Tibial nerve (tissue), 4 donors: ENCODE measurements around the gene RDX.
"Not testable (repeated sequence)": the region's sequence is repeated elsewhere in the genome, so short reads cannot be mapped to it uniquely, and the experiment has no call there.

Experiments
- EP300 ChIP-seq, 2 donors: sonication (generic); formaldehyde crosslinking; IDR thresholded peaks; one replicate each; pipeline ENCODE4 v1.6.1; 2017; ENCODE audit warnings: antibody characterized with exemption in 2 of 2, mild to moderate bottlenecking in 1 of 2
- POLR2A ChIP-seq, 2 donors: fragments of 450-650 bp; IDR thresholded peaks; one replicate each; pipeline ENCODE4 v1.6.1; 2017; ENCODE audit warnings: antibody characterized with exemption in 2 of 2, mild to moderate bottlenecking in 2 of 2, moderate library complexity in 2 of 2
- TF ChIP-seq, protein P1 (sequence below), 5 experiments: fragments of 200-600 bp in 3 of 5; fragments of 450-650 bp in 2 of 5; sonication (generic) in 3 of 5; IDR thresholded peaks; one replicate each; pipeline ENCODE4 v1.5.1; 2016 to 2019; ENCODE audit warnings: antibody characterized with exemption in 5 of 5, mild to moderate bottlenecking in 3 of 5, moderate library complexity in 2 of 5

DNA sequence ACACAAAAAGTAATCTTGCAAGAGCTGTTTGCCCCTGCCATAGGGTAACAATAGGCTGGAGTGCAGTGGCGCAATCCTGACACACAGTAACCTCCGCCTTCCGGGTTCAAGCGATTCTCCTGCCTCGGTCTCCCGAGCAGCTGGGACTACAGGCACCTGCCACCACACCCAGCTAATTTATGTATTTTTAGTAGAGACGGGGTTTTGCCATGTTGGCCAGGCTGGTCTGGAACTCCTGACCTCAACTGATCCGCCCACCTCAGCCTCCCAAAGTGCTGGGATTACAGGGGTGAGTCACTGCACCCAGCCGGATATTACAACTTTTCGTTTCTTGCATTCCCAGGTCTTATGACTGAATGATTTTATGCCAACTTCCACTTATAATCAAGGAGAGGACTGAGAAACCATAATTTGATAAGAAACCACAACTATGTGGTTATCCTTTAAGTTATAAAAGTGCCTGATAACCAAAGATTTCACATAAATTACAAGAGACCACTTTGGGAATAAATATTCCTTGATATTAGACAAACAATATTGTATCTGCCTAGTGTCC is 102.1 kb downstream of the RDX start:
- TF ChIP-seq, protein P1, sequence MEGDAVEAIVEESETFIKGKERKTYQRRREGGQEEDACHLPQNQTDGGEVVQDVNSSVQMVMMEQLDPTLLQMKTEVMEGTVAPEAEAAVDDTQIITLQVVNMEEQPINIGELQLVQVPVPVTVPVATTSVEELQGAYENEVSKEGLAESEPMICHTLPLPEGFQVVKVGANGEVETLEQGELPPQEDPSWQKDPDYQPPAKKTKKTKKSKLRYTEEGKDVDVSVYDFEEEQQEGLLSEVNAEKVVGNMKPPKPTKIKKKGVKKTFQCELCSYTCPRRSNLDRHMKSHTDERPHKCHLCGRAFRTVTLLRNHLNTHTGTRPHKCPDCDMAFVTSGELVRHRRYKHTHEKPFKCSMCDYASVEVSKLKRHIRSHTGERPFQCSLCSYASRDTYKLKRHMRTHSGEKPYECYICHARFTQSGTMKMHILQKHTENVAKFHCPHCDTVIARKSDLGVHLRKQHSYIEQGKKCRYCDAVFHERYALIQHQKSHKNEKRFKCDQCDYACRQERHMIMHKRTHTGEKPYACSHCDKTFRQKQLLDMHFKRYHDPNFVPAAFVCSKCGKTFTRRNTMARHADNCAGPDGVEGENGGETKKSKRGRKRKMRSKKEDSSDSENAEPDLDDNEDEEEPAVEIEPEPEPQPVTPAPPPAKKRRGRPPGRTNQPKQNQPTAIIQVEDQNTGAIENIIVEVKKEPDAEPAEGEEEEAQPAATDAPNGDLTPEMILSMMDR (IDR thresholded peaks at IDR 0.05): not testable (repeated sequence)
- TF ChIP-seq POLR2A, EP300 (IDR thresholded peaks at IDR 0.05): not testable (repeated sequence)
